Esophagus muscularis mucosa (tissue), 4 donors: ENCODE results near the gene TWSG1. TPM values are rescaled to one million over a fixed set of nuclear protein-coding genes. Genes with fewer than 3 reads are reported as not detected.
A peak's percentile ranks its signal among the peaks of the same experiment; 100 is the strongest.
"Not testable (repeated sequence)": the region's sequence is repeated elsewhere in the genome, so short reads cannot be mapped to it uniquely, and the experiment has no call there.

Experiments used
- DNase-seq: peaks from one replicate; pipeline ENCODE4 v3.0.0-alpha.2; 2017; ENCODE audit errors: extremely low spot score
- H3K27ac ChIP-seq, 4 donors: fragments of 200-600 bp; sonication (generic); replicated peaks in 1 of 4; 1 replicate in 3 of 4; 2 replicates in 1 of 4; pipeline ENCODE4 v1.5.1; 2016 to 2019; ENCODE audit warnings: mild to moderate bottlenecking in 1 of 4
- H3K27me3 ChIP-seq, 4 donors: fragments of 200-600 bp; sonication (generic); one replicate each; pipeline versions ENCODE4 v1.5.1 to v1.6.0; 2016 to 2019
- H3K36me3 ChIP-seq, 4 donors: fragments of 200-600 bp; sonication (generic); one replicate each; pipeline ENCODE4 v1.5.1; 2016 to 2019
- H3K4me1 ChIP-seq, 4 donors: fragments of 200-600 bp; sonication (generic); one replicate each; pipeline ENCODE4 v1.5.1; 2016 to 2019
- H3K4me3 ChIP-seq, 4 donors: fragments of 200-600 bp; sonication (generic); 1 replicate in 2 of 4; 2 replicates in 2 of 4; pipeline ENCODE4 v1.5.1; 2016 to 2019; ENCODE audit warnings: mild to moderate bottlenecking in 4 of 4, moderate library complexity in 1 of 4
- H3K9me3 ChIP-seq, 4 donors: fragments of 200-600 bp; sonication (generic); 1 replicate in 3 of 4; 2 replicates in 1 of 4; pipeline ENCODE4 v1.5.1; 2016 to 2019
- CTCF ChIP-seq, 3 experiments: fragments of 200-600 bp in 2 of 3; fragments of 450-650 bp in 1 of 3; sonication (generic) in 2 of 3; IDR thresholded peaks; one replicate each; pipeline ENCODE4 v1.5.1; 2017 to 2019; ENCODE audit warnings: antibody characterized with exemption in 3 of 3, mild to moderate bottlenecking in 2 of 3, moderate library complexity in 1 of 3
- EP300 ChIP-seq: sonication (generic); formaldehyde crosslinking; IDR thresholded peaks from one replicate; pipeline ENCODE4 v1.6.1; 2017; ENCODE audit warnings: antibody characterized with exemption
- POLR2A ChIP-seq: fragments of 450-650 bp; IDR thresholded peaks from one replicate; pipeline ENCODE4 v1.6.1; 2017; ENCODE audit warnings: antibody characterized with exemption, moderate library complexity, mild to moderate bottlenecking, low read depth
- POLR2AphosphoS5 ChIP-seq, 2 donors: sonication (generic); formaldehyde crosslinking; IDR thresholded peaks; one replicate each; pipeline ENCODE4 v1.6.1; 2017; ENCODE audit warnings: antibody characterized with exemption in 2 of 2
- WGBS: methylation state at CpG from one replicate; pipeline ENCODE4 v1.1.5; 2018; 5-methylcytosine and 5-hydroxymethylcytosine counted together
- intact Hi-C: fragments of 100-400 bp; cut with DNase I; formaldehyde crosslinking; loops from one replicate; pipeline ENCODE4 v1.15.1; 2023
- total RNA-seq, 4 donors: library from RNA; depleted of rRNA; stranded (reverse); fragments of >200 nt; gene quantifications; one replicate each; pipeline versions ENCODE4 v1.1.0 to v1.2.1, GENCODE V29; 2016

TWSG1 gene
- total RNA-seq, 4 donors from 2014 or later: 88.1 to 131 (median 101) TPM

GRCh38 chr18:9426753-9427152 is 92.2 kb downstream of the TWSG1 start:
- Histone ChIP-seq H3K36me3 (no peaks in the 10 kb centered on the region), H3K27ac (no peak overlapping the region), H3K27me3 (no peaks in the 10 kb centered on the region), H3K9me3 (no peaks in the 10 kb centered on the region), H3K4me1 (peaks cover 0 to 16% (median 11%) of the 10 kb centered on the region in 4 donors), H3K4me3 (no peak overlapping the region)
- DNase-seq: peak; percentile 50
- TF ChIP-seq POLR2AphosphoS5 (IDR thresholded peaks at IDR 0.05) (no peak), EP300 (no peak), POLR2A (no peak), CTCF (IDR thresholded peaks at IDR 0.05) (no peak)
- 87% methylated on average over 7 of the region's 7 CpGs for WGBS
- intact Hi-C loops: no loop called here

GRCh38 chr18:9428301-9428706 is 93.7 kb downstream of the TWSG1 start:
- TF ChIP-seq EP300: no peak
- no peak for TF ChIP-seq POLR2AphosphoS5 (IDR thresholded peaks at IDR 0.05)
- no peak for TF ChIP-seq POLR2A
- TF ChIP-seq CTCF (IDR thresholded peaks at IDR 0.05): no peak
- 95% methylated on average over 11 of the region's 11 CpGs for WGBS
- intact Hi-C loops: no loop called here
- Histone ChIP-seq H3K36me3 (no peaks in the 10 kb centered on the region), H3K27ac (peak overlapping the region; percentile 17 to 68 (median 50)), H3K27me3 (no peaks in the 10 kb centered on the region), H3K4me1 (peaks cover 0 to 18% (median 12%) of the 10 kb centered on the region in 4 donors), H3K4me3 (no peak overlapping the region), H3K9me3 (no peaks in the 10 kb centered on the region)
- DNase-seq: peak; percentile 91

- intact Hi-C loops: no loop called here
- Histone ChIP-seq H3K4me1 (peaks cover 0 to 26% (median 20%) of the 10 kb centered on the region in 4 donors), H3K4me3 (no peak overlapping the region), H3K27ac (peak overlapping the region; percentile 17 to 68 (median 50)), H3K9me3 (no peaks in the 10 kb centered on the region), H3K36me3 (no peaks in the 10 kb centered on the region), H3K27me3 (no peaks in the 10 kb centered on the region)
- DNase-seq: peak; percentile 87
- 83% methylated on average over 5 of the region's 6 CpGs for WGBS
- TF ChIP-seq POLR2AphosphoS5 (IDR thresholded peaks at IDR 0.05): peak in 1 of 2 donors; percentile 6
- no peak for TF ChIP-seq CTCF (IDR thresholded peaks at IDR 0.05)
Observed at GRCh38 chr18:9428862-9429661, 94.5 kb downstream of the TWSG1 start.

GRCh38 chr18:9429662-9429993 is 95.1 kb downstream of the TWSG1 start:
- Histone ChIP-seq H3K4me3 (no peak overlapping the region), H3K27ac (peak overlapping the region in 2 of 4 donors; percentile 43 to 47), H3K36me3 (no peaks in the 10 kb centered on the region), H3K4me1 (peaks cover 0 to 32% (median 23%) of the 10 kb centered on the region in 4 donors), H3K27me3 (no peaks in the 10 kb centered on the region), H3K9me3 (no peaks in the 10 kb centered on the region)
- WGBS: 56% methylated on average over 3 of the region's 3 CpGs
- intact Hi-C loops: no loop called here
- peak; percentile 21 for DNase-seq
- TF ChIP-seq POLR2A (no peak), POLR2AphosphoS5 (IDR thresholded peaks at IDR 0.05) (no peak), EP300 (no peak), CTCF (IDR thresholded peaks at IDR 0.05) (no peak)

GRCh38 chr18:9430315-9430714 is 95.7 kb downstream of the TWSG1 start:
- H3K4me3 ChIP-seq, H3K27ac ChIP-seq, DNase-seq, intact Hi-C loops, H3K36me3 ChIP-seq, H3K27me3 ChIP-seq, H3K9me3 ChIP-seq: not testable (repeated sequence)
- WGBS: 94% methylated on average over 22 of the region's 22 CpGs
- peaks cover 0 to 32% (median 23%) of the 10 kb centered on the region in 4 donors for H3K4me1 ChIP-seq
